ENCODE results near the gene WDR54. TPM values are rescaled to one million over a fixed set of nuclear protein-coding genes. Genes with fewer than 3 reads are reported as not detected.
"Not testable (repeated sequence)": the region's sequence is repeated elsewhere in the genome, so short reads cannot be mapped to it uniquely, and the experiment has no call there.

The WDR54 gene
- total and polyA plus RNA-seq, 8 donors: 3.1 to 22.8 (median 4.0) TPM

GRCh38 chr2:74419345-74419744 lies 2.2 kb upstream of the WDR54 start:
- Histone ChIP-seq H3K4me1 (peaks cover 0 to 4% (median 0%) of the 10 kb centered on the region in 3 donors), H3K9me3 (no peaks in the 10 kb centered on the region), H3K4me3 (no peak overlapping the region), H3K27me3 (no peaks in the 10 kb centered on the region), H3K36me3 (no peaks in the 10 kb centered on the region), H3K27ac (no peak overlapping the region)
- no peak for FAIRE-seq
- TF ChIP-seq CTCF (IDR thresholded peaks at IDR 0.05): no peak
- no peak for DNase-seq
- intact Hi-C loops (cut with DNase I): no loop called here
- no peak for ATAC-seq
- WGBS, 2 donors: 84 to 94% methylated on average over 1 of the region's 1 CpG

GRCh38 chr2:74420006-74420405 lies 1.5 kb upstream of the WDR54 start:
- no peak for TF ChIP-seq CTCF (IDR thresholded peaks at IDR 0.05)
- FAIRE-seq: no peak
- Histone ChIP-seq H3K27ac (no peak overlapping the region), H3K27me3 (no peaks in the 10 kb centered on the region), H3K4me3 (no peak overlapping the region), H3K4me1 (peaks cover 0 to 4% (median 0%) of the 10 kb centered on the region in 3 donors), H3K36me3 (no peaks in the 10 kb centered on the region), H3K9me3 (no peaks in the 10 kb centered on the region)
- 79 to 93% methylated on average over 2 of the region's 2 CpGs for WGBS, 2 donors
- intact Hi-C loops (cut with DNase I): no loop called here
- no peak for DNase-seq
- no peak for ATAC-seq

GRCh38 chr2:74420443-74421103 lies 957 bp upstream of the WDR54 start:
- H3K27me3 ChIP-seq; ATAC-seq; H3K27ac ChIP-seq; FAIRE-seq; intact Hi-C loops (cut with DNase I); DNase-seq; H3K36me3 ChIP-seq; H3K9me3 ChIP-seq; H3K4me1 ChIP-seq: not testable (repeated sequence)
- WGBS, 2 donors: 70 to 71% methylated on average over 19 of the region's 19 CpGs
- peak overlapping the region in 2 of 4 donors; percentile 51 to 63 for H3K4me3 ChIP-seq

GRCh38 chr2:74423231-74424095 lies 1.9 kb downstream of the WDR54 start:
- FAIRE-seq (no peak), DNase-seq (peak in 1 of 6 donors; percentile 67), ATAC-seq (no peak)
- Histone ChIP-seq H3K27ac (no peak overlapping the region), H3K4me3 (no peak overlapping the region), H3K27me3 (no peaks in the 10 kb centered on the region), H3K9me3 (no peaks in the 10 kb centered on the region), H3K4me1 (peaks cover 0 to 4% (median 0%) of the 10 kb centered on the region in 3 donors), H3K36me3 (peaks cover 0 to 20% (median 6%) of the 10 kb centered on the region in 3 donors)
- intact Hi-C loops (cut with DNase I): no loop called here
- no peak for TF ChIP-seq CTCF (IDR thresholded peaks at IDR 0.05)
- WGBS, 2 donors: 56 to 61% methylated on average over 9 of the region's 9 CpGs

GRCh38 chr2:74424139-74424992 lies 2.8 kb downstream of the WDR54 start:
- intact Hi-C loops (cut with DNase I): no loop called here
- H3K9me3 ChIP-seq: no peaks in the 10 kb centered on the region

More at GRCh38 chr2:74424139-74424992, 2.8 kb downstream of the WDR54 start:
- Histone ChIP-seq H3K27me3 (no peaks in the 10 kb centered on the region), H3K27ac (no peak overlapping the region), H3K36me3 (peaks cover 0 to 29% (median 15%) of the 10 kb centered on the region in 3 donors), H3K4me1 (peaks cover 0 to 4% (median 0%) of the 10 kb centered on the region in 3 donors), H3K4me3 (no peak overlapping the region)
- FAIRE-seq (no peak), DNase-seq (no peak), ATAC-seq (no peak)
- no peak for TF ChIP-seq CTCF (IDR thresholded peaks at IDR 0.05)
- WGBS, 2 donors: 50 to 70% methylated on average over 5 of the region's 5 CpGs

Measured in pancreas (tissue), 10 donors.